HG03432 (cell line): ENCODE measurements around the gene MTMR3.
"Not testable (repeated sequence)": the region's sequence is repeated elsewhere in the genome, so short reads cannot be mapped to it uniquely, and the experiment has no call there.

Experiments used
- ATAC-seq: cut with Tn5 transposase; IDR thresholded peaks from one replicate; pipeline ENCODE4 v1.9.1; 2021; ENCODE audit warnings: mild to moderate bottlenecking, moderate library complexity; ENCODE audit not compliant: unreplicated experiment

The MTMR3 gene

GRCh38 chr22:30045901-30046715 is 163.1 kb downstream of the MTMR3 start:
- no peak for ATAC-seq

GRCh38 chr22:30046716-30047363 is 163.9 kb downstream of the MTMR3 start:
- no peak for ATAC-seq

GRCh38 chr22:30047364-30047738 is 164.4 kb downstream of the MTMR3 start:
- ATAC-seq: no peak

- ATAC-seq: no peak
Measured at GRCh38 chr22:30048681-30049080, 165.7 kb downstream of the MTMR3 start.

- no peak for ATAC-seq
Measured at GRCh38 chr22:30054067-30054763, 171.2 kb downstream of the MTMR3 start.

GRCh38 chr22:30054764-30055069 is 171.7 kb downstream of the MTMR3 start:
- ATAC-seq: no peak

- ATAC-seq: no peak
Measured at GRCh38 chr22:30056015-30056414, 173.0 kb downstream of the MTMR3 start.

- no peak for ATAC-seq
Measured at GRCh38 chr22:30057375-30057774, 174.4 kb downstream of the MTMR3 start.

- ATAC-seq: not testable (repeated sequence)
Measured at GRCh38 chr22:30059346-30060020, 176.5 kb downstream of the MTMR3 start.

- not testable (repeated sequence) for ATAC-seq
Measured at GRCh38 chr22:30061094-30061493, 178.1 kb downstream of the MTMR3 start.

GRCh38 chr22:30062259-30062658 is 179.3 kb downstream of the MTMR3 start:
- ATAC-seq: no peak

- no peak for ATAC-seq
Measured at GRCh38 chr22:30062950-30063349, 180.0 kb downstream of the MTMR3 start.

- no peak for ATAC-seq
Measured at GRCh38 chr22:30064172-30064571, 181.2 kb downstream of the MTMR3 start.

GRCh38 chr22:30073743-30074142 is 190.8 kb downstream of the MTMR3 start:
- ATAC-seq: no peak

GRCh38 chr22:30074147-30074546 is 191.2 kb downstream of the MTMR3 start:
- ATAC-seq: no peak

- no peak for ATAC-seq
Measured at GRCh38 chr22:30074994-30075393, 192.0 kb downstream of the MTMR3 start.

GRCh38 chr22:30077279-30077880 is 194.4 kb downstream of the MTMR3 start:
- no peak for ATAC-seq

GRCh38 chr22:30078320-30079311 is 195.6 kb downstream of the MTMR3 start:
- ATAC-seq: no peak

GRCh38 chr22:30079952-30080533 is 197.1 kb downstream of the MTMR3 start, which contains the start of gene HORMAD2:
TSS of gene HORMAD2 (plus strand) at chr22:30080464. CDS start at chr22:30093953, 13,489 bp downstream.
- ATAC-seq: no peak
